Stimulated activated CD8-positive, alpha-beta memory T cell treated with anti-CD3 and anti-CD28 coated beads, Interleukin-2, amount 100 ng/mL, for 1 hour (primary cell): Measurements from ENCODE around the gene SEPHS2.
"Not testable (repeated sequence)": the region's sequence is repeated elsewhere in the genome, so short reads cannot be mapped to it uniquely, and the experiment has no call there.

Experiments
- DNase-seq, 2 donors: peaks; one replicate each; pipeline ENCODE4 v3.0.0-alpha.2; 2020; ENCODE audit warnings: low read depth in 2 of 2

SEPHS2 gene

DNA sequence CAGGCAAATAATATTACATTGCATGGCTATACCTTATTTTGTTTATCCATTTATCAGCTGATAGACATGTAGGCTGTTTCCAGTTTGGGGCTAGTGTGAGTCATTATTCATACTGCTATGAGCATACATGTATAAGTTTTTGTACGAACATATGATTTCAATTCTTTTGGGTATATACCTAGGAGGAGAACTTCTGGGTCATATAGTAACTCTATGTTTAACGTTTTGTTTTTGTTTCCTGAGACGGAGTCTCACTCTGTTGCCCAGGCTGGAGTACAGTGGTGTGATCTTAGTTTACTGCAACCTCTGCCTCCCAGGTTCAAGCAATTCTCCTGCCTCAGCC is 24.5 kb upstream of the SEPHS2 start:
- DNase-seq: no peak

DNA sequence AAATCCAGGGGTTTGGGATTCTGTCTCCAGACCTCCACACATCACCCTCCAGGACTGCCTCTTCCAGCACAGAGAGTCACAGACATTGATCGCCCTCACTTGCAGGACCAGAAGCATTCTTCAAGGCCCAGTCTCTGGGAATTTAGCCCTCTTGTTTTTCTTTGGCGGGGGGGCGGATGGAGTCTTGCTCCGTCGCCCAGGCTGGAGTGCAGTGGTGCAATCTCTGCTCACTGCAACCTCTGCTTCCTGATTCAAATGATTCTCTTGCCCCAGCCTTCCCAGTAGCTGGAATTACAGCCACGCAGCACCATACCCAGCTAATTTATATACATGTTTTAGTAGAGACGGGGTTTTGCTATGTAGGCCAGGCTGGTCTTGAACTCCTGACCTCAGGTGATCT is 18.4 kb upstream of the SEPHS2 start:
- no peak for DNase-seq

DNA sequence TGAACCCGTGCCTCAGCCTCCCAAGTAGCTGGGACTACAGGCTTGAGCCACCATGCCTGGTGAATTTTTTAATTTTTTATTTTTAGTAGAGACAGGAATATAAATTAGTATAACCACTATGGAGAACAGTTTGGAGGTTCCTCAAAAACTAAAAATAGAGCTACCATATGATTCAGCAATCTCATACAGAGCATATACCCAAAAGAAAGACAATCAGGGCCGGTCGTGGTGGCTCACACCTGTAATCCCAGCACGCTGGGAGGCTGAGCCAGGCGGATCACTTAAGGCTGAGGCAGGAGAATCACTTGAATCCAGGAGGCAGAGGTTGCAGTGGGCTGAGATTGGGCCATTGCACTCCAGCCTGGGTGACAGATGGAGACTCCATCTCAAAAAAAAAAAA is 15.8 kb upstream of the SEPHS2 start:
- DNase-seq: not testable (repeated sequence)

DNA sequence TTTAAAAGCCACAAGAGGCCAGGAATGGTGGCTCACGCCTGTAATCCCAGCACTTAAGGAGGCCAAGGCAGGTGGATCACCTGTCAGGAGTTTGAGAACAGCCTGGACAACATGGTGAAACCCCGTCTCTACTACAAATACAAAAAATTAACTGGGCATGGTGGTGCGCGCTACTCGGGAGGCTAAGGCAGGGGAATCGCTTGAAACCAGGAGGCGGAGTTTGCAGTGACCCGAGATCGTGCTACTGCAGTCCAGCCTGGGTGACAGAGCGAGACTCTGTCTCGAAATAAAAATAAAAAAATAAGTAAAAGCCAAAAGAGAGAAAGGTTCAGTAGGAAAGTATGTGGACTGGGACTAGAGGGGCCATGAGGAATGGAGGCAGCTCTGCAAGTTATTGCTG is 13.8 kb upstream of the SEPHS2 start:
- no peak for DNase-seq

DNA sequence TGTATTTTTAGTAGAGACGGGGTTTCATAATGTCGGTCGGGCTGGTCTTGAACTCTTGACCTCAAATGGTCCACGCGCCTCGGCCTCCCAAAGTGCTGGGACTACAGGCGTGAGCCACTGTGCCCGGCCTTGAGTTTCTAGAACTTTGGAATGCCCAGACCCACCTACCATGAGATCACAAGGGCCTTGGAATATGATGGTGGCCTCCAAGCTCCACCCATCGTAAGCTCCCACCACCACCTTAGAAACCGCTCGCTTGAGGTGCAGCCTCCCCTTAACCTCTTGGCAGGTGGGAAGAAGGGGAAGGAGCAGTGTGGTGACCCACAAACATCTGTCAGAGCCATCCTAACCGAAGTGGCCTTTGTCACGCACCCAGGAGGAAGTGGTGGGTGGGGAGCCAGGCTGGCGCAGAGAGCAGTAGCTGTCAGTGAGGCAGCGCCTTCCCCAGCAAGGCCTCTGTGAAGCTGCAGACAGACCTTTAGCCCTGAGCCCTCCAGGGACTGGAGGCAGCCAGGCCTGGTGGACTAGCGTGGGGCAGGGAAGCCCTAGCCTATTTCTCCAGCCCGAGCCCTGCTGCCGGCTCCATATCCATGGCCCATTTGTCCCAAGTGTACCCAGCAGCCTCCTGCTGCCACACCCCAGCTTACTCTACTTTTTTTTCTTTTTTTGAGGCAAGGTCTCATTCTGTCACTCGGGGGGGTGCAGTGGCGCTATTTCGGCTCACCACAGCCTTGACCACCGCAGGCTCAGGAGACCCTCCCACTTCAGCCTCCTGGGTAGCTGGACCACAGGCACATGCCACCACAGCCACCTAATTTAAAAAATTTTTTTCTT is 13.1 kb upstream of the SEPHS2 start:
- peak; percentile 44 to 57 for DNase-seq

DNA sequence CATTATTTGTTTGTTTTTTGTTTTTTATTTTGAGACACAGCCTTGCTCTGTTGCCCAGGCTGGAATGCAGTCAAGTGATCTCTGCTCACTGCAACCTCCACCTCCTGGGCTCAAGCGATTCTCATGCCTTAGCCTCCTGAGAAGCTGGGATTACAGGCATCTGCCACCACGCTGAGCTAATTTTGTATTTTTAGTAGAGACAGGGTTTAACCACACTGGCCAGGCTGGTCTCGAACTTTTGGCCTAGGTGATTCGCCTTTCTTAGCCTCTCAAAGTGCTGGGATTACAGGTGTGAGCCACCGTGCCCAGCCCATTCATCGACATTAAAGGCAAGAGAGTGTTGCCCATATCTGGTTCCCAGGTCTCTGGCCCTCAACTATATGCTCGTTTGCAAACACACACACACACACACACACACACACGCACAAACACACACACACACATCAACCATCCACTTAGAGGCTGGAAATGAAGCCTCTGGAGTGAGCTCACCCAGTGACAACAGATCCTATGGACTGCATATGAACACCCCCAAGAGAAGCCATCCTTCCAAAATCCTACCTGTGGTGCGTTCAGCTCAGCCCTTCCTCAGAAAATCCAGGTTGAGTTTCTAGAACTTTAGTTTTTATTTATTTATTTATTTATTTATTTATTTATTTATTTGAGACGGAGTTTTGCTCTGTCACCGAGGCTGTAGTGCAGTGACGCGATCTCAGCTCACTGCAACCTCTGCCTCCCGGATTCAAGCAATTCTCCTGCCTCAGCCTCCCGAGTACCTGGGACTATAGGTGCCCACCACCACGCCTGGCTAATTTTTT is 12.3 kb upstream of the SEPHS2 start:
- no peak for DNase-seq

DNA sequence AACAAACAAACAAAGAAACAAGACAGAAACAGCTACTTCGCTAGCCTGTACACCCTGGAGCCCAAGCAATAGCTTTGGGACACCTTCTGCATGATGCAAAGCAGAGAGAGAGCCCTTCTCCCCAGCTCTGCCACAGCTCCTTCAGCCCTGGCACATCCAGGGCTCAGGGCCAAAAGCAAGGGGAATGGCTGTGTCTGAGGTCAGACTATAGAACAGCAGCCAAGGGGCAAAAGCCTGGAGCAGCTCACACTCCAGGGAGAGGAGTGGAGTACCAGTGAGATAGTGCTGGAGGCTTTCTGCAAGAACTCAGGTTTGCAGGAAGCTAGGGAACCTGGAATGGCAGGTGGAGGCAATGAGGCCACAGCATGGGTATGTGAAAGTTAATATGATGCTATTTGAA is 11.6 kb upstream of the SEPHS2 start:
- no peak for DNase-seq

DNA sequence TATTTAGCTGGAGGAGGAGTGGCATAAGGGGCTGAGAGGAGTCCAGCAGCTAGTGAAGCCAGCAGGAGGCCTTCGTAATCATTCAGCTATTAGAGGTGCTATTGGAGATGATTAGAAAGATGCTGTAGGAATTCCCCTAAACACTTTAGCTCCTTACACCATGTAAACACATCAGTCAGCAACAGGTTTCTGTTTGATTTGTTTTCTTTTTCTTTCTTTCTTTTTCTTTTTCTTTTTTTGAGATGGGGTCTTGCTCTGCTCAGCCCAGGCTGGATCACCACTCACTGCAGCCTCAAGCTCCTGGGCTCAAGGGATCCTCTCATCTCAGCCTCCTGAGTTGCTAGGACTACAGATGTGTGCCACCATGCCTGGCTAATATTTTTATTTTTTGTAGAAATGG is 10.6 kb upstream of the SEPHS2 start:
- no peak for DNase-seq

DNA sequence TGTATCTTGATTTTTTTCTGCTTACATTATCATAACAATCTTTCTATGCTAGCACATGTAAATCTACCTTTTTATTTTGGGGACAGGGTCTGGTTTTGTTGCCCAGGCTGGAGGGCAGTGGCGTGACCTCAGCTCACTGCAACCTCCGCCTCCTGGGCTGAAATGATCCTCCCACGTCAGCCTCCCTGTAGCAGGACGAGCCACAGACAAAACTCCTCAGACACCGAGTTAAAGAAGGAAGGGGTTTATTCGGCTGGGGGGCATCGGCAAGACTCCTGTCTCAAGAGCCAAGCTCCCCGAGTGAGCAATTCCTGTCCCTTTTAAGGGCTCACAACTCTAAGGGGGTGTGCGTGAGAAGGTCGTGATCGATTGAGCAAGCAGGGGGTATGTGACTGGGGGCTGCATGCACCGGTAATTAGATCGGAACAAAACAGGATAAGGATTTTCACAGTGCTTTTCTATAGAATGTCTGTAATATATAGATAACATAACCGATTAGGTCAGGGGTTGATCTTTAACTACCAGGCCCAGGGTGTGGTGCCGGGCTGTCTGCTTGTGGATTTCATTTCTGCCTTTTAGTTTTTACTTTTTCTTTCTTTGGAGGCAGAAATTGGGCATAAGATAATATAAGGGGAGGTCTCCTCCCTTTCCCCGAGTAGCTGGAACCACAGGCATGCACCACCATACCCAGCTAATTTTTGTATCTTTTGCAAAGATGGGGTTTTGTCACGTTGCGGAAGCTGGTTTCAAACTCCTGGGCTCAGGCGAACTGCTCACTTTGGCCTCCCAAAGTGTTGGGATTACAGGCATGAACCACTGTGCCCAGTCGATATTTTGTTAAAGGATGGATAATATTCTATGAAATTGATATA is 7.3 kb upstream of the SEPHS2 start:
- DNase-seq: not testable (repeated sequence)

DNA sequence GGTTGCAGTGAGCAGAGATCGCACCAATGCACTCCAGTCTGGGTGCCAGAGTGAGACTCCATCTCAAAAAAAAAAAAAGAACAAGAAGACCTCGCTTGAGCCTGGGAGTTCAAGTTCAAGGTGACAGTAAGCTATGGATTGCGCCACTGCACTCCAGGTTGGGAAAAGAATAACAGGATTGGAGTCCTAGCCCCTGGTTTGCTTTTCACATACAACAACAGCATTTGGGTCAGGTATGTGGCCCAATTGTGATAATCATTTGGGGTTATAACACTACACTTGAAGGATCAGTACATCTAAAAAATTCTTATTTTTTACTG is 3.4 kb upstream of the SEPHS2 start:
- no peak for DNase-seq

DNA sequence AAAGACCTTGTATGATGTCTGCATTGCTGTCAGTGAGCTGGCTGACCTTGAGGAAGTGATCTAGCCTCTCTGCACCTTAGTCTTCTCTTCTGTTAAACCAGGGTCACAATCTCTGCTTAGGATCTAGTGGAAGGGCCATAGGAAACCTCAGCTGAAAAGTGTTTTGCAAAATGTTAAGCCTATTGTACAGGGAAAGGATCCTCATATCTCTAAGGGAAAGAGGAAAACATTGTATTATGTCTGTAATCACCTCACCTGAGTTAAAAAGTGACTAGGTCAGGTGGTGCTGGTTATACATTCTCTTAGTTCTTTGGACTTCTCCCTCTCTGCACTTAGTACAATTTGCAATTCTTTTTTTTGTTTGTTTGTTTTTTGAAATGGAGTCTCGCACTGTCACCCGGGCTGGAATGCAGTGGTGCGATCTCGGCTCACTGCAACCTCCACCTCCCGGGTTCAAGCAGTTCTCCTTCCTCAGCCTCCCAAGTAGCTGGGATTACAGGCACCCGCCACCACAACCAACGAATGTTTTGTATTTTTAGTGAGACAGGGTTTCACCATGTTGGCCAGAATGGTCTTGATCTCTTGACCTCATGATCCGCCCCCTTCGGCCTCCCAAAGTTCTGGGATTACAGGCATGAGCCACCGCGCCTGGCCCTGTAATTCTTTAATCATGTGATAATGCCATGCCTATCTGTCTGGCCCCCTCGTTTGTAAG is 2.0 kb upstream of the SEPHS2 start:
- DNase-seq: no peak

DNA sequence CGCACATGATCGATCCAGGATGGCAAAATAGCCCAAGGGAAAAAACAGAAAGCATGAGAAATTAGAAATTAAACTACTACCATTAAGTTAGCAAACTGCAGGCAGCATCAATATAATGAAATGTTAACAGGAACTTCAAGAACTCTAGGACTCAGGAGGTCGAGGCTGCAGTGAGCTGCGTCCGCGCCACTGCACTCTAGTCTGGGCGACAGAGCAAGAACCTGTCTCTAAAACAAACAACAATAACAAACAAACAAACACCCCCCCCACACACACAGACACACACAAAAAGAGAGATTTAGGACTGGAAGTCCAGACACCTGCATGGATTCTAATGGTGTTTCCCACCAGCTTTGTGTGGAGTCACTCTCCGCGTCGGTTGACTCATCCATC is 525 bp upstream of the SEPHS2 start:
- DNase-seq: no peak

DNA sequence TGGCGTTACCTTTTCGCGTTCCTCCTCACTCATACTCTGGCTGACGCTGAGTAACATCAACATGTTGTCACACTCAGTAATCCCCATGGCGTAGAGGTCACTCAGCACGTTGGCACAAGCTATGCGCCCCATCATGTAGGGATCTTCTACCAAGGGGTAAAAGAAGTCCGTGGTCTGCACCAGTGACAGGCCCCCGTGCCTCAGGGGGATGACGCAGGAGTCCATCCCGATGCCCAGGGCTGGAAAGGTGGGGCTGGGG is 596 bp downstream of the SEPHS2 start:
- DNase-seq: no peak

DNA sequence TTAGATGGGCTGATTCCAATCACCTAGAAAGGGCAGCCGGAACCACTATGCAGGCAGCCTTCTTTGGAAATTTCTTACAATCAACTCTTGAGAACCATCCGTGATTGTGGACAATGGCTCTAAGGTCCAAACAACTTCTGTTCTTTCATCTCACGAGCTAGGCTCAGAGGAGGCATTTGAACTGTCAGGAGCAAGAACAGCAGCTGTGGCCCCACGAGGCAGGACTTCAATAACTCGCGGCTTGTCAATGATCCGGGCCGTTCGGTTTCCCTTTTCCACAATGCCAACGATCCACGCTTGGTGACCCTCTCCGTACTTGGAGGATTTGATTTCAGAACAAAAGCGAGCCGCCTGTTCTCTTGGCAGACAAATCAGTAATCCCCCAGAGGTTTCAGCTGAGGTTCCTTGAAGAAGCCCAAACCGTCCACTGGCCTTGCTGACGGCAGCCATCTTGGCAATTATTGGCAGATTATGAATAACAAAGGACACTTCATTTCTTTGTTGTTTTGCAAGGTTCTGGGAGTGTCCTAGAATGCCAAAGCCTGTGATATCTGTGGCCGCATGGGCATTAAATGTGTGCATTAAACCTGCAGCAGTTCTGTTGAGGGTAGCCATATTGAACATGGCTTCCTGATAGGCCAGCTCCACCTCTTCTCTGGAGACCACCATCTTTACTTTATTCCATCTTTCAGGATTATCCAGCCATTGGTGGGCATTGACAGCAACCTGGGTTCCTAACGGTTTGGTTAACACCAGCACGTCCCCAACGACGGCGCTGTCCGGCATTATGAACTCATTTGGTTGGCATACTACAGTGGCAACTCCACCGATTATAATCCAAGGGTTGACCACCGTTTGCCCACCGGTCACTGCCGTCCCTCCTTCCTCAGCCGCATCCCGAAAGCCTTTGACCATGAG is 1.2 kb downstream of the SEPHS2 start:
- no peak for DNase-seq

DNA sequence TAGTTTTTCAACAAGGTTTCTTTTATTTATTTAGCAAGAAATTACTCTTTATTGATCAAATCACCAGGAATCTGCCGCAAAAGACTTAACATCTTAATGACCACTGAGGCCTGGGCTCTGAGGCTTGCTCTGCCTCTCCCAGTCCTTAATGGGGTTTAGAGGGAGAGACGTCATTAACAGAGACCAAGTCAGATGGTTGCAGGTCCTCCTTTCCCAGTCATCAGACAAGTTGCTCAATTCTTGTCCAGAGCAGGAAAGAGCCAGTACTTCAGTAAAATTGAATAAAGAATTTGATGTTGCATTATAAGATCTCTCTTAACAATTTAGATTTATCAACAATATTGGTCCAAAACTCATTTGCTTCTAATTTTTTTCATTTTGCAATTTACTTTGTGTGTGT is 2.0 kb downstream of the SEPHS2 start:
- no peak for DNase-seq

DNA sequence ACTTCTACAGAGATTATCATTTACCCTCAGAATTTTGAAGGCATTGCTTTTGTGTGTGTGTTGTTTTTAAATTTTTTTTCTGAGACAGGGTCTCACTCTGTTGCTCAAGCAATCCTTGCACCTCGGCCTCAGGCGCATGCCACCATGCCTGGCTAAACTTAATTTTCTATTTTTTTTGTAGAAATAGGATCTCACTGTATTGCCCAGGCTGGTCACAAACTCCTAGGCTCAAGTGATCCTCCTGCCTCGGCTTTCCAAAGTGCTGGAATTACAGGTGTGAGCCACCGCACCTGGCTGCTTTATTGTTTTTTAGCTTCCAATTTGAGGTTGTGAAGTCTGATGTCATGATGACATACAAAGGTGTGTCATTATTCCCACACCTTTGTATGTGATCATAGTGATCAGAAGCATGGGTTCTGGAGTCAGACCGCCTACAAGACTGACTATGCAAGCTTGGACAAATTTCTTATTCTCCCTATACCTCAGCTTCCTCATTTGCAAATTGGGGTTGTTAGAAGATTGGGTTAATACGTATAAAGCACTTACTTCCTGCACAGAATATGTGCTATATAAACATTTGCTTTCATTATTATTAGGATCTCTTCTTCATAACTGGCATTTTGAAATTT is 5.8 kb downstream of the SEPHS2 start:
- no peak for DNase-seq

DNA sequence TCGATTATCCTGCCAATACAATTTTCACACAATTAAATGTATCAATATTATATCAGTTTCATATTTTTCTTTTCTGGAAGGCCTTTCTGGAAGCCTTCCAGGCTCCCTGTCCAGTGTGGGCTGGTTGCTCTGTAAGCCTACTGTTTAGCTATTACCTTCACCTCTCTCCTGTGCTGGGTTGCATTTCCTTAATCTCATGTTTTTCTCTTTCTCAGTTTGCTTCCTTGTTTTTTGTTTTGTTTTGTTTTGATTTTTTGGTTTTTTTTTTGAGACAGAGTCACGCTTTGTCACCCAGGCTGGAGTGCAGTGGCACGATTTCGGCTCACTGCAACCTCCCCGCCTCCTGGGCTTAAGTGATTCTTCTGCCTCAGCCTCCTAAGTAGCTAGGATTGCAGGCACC is 6.8 kb downstream of the SEPHS2 start:
- no peak for DNase-seq

DNA sequence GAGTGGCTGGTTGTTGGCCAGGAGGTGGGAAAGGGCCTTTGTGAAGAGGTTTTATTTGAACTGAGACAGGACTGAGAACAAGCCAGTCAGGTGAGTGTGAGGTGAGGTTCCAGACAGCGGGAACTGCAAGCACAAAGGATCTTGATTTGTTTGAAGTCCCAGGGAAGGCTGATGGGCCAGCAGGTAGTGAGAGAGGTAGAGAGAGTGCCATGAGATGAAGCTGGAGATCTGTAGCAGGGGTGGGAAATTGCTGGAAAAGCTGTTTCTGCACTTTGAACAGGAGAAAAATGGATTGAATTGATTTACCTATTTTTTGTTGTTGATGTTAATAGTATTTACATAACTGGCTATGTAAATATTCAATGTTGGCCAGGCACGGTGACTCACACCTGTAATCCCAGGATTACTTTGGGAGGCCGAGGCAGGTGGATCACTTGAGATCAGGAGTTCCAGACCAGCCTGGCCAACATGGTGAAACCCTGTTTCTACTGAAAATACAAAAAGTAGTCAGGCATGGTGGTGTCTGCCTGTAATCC is 8.1 kb downstream of the SEPHS2 start:
- no peak for DNase-seq

DNA sequence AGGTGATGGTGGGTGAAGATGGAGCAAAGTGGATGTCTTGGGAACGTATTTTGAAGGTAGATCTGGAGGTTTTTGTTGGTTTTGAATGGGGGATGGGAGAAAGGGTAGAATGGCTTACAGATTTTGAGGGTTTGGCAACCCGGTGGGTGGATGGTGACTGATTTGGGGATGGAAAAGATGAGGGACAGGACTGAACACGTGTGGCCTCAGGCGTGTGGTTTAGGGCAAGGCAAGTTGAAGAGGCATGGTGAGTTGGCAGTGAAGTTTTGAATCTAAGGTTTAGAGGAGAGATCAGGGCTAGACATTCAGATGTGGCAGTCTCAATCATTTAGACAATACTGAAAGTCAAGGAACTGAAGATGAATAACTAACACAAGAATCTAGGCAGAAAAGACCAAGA is 10.8 kb downstream of the SEPHS2 start:
- no peak for DNase-seq

DNA sequence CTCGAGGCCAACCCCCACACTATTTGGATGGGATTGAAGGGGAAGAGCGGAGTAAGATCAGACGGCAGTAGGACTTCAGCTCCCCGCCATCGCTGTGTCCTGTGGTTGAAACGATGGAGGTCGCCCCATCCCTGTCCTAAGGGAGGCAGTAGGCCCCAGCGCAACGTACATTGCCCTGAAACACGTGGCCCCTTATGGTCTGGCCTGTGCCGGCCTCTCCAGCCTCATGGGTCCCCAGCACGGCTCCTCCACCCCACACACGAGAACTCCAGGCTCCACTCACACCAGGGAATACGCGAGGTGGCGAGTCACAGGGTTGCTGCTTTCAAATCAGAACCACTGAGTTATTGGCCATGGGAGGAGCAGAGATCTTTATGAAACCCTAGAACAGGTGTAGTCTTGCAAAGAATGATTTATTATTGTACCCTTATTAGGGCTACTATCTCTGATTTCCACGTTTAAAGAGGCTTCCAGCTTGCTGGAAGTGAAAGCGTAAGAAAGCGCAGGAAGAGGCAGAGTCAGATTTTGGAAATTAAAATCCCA is 15.2 kb downstream of the SEPHS2 start:
- no peak for DNase-seq
